GM23338 (cell line): ENCODE results near the gene RNF31.

Experiments used
- CREB1 ChIP-seq: fragments of 250-450 bp; sonication (Bioruptor Pico); IDR thresholded peaks from 2 replicates; pipeline ENCODE4 v1.5.0; 2020; ENCODE audit warnings: low read depth, mild to moderate bottlenecking, moderate library complexity
- CTCF ChIP-seq, 2 experiments: fragments of 200-600 bp in 1 of 2; sonication (generic) in 1 of 2; conservative IDR thresholded peaks; 2 replicates each; pipeline versions ENCODE4 v1.5.1 to v1.6.1; 2016 to 2017; ENCODE audit warnings: antibody characterized with exemption in 2 of 2, low read depth in 2 of 2, mild to moderate bottlenecking in 2 of 2, moderate library complexity in 1 of 2
- ETS1 ChIP-seq: IDR thresholded peaks from 2 replicates; pipeline ENCODE4 v1.6.1; 2016; ENCODE audit warnings: antibody characterized with exemption
- EZH2 ChIP-seq: fragments of 200-600 bp; sonication (generic); IDR thresholded peaks from one replicate; pipeline ENCODE4 v1.8.0; 2017; ENCODE audit warnings: antibody characterized with exemption, mild to moderate bottlenecking, low read depth; ENCODE audit not compliant: unreplicated experiment
- EZH2phosphoT487 ChIP-seq: fragments of 200-600 bp; sonication (generic); IDR thresholded peaks from one replicate; pipeline ENCODE4 v1.8.1; 2018; ENCODE audit warnings: antibody characterized with exemption; ENCODE audit not compliant: unreplicated experiment
- JUNB ChIP-seq: IDR thresholded peaks from one replicate; pipeline ENCODE4 v1.6.1; 2016; ENCODE audit warnings: antibody characterized with exemption; ENCODE audit not compliant: unreplicated experiment
- REST ChIP-seq: IDR thresholded peaks from one replicate; pipeline ENCODE4 v1.6.1; 2018; ENCODE audit warnings: antibody characterized with exemption; ENCODE audit not compliant: unreplicated experiment

GRCh38 chr14:24181371-24182077, 34.2 kb downstream of the RNF31 start:
- TF ChIP-seq EZH2: no peak
- no peak for TF ChIP-seq CTCF (conservative IDR thresholded peaks at IDR 0.05; ENCODE audit: low read depth in 2 of 2)
- TF ChIP-seq REST: no peak
- no peak for TF ChIP-seq JUNB
- no peak for TF ChIP-seq CREB1
- no peak for TF ChIP-seq ETS1
- no peak for TF ChIP-seq EZH2phosphoT487
